ENCODE data around the gene HEY2. TPM values are rescaled to one million over a fixed set of nuclear protein-coding genes. Genes with fewer than 3 reads are reported as not detected.
A peak's percentile ranks its signal among the peaks of the same experiment; 100 is the strongest.

HEY2 gene
- total RNA-seq, 1 experiment from 2014 or later, result not detected

DNA sequence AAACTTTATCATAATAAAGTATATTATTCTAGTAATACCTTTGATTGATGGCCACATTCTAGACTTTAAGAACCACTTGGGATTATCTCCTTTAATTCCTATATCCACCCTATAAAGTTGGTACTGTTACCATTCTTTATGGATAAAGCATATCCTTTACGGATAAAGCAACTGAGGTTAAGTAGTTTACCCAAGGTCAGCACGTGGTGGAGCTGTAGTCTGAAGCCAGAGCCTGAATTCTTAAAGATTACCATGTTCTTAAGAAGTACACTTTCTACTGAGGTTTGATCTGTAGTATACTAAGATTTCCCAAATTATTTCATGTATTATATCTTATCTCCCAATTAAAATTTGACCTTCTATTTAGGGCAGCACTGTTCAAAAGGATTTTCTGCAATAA lies 38.4 kb downstream of the HEY2 start:
- peaks cover 9% of the 10 kb centered on the region; the same call in 1 of the 2 replicates for H3K79me2 ChIP-seq (ENCODE audit: low read length)

GRCh38 chr6:125789167-125789566 lies 39.7 kb downstream of the HEY2 start:
- Histone ChIP-seq H3K4me2 (ENCODE audit: low read length) (no peak overlapping the region), H4K20me1 (ENCODE audit: low read length) (no peaks in the 10 kb centered on the region), H3K27ac (ENCODE audit: low read length) (no peak overlapping the region), H3K9me2 (replicated peaks; ENCODE audit: low read length) (no peaks in the 10 kb centered on the region), H3K27me3 (ENCODE audit: low read length) (no peaks in the 10 kb centered on the region), H3K36me3 (ENCODE audit: low read depth, low read length) (no peaks in the 10 kb centered on the region), H3K9ac (ENCODE audit: low read length) (no peak overlapping the region), H2AFZ (ENCODE audit: low read length) (no peak overlapping the region), H3K4me1 (ENCODE audit: insufficient read depth, low read length) (peaks cover 37% of the 10 kb centered on the region), H3F3A (ENCODE audit: low read length, unreplicated experiment) (no peaks in the 10 kb centered on the region), H3K4me3 (ENCODE audit: low read length) (no peak overlapping the region), H3K9me3 (ENCODE audit: low read length) (no peaks in the 10 kb centered on the region), H3K79me2 (ENCODE audit: low read length) (peaks cover 11% of the 10 kb centered on the region; the same call in 1 of the 2 replicates)
- intact Hi-C loops (cut with micrococcal nuclease), result no loop called here
- ChIA-PET POLR2A (ENCODE audit: unreplicated experiment) (interaction anchor here (0.7 kb wide), 1 partner anchor 1975 kb away, joined by 4 read pairs; no protein-coding TSS in a partner anchor), CTCF (interaction anchor here (0.8 kb wide), 1 partner anchor 167 kb away, joined by 4 read pairs; the partner anchor contains the start of gene HINT3)
- ATAC-seq (no peak), DNase-seq (no peak)
- TF ChIP-seq EZH2 (IDR thresholded peaks at IDR 0.05; ENCODE audit: low read length, unreplicated experiment) (no peak), EZH2phosphoT487 (IDR thresholded peaks at IDR 0.05; ENCODE audit: borderline replicate concordance, low read length) (no peak)
- TF ChIP-seq, protein P1, sequence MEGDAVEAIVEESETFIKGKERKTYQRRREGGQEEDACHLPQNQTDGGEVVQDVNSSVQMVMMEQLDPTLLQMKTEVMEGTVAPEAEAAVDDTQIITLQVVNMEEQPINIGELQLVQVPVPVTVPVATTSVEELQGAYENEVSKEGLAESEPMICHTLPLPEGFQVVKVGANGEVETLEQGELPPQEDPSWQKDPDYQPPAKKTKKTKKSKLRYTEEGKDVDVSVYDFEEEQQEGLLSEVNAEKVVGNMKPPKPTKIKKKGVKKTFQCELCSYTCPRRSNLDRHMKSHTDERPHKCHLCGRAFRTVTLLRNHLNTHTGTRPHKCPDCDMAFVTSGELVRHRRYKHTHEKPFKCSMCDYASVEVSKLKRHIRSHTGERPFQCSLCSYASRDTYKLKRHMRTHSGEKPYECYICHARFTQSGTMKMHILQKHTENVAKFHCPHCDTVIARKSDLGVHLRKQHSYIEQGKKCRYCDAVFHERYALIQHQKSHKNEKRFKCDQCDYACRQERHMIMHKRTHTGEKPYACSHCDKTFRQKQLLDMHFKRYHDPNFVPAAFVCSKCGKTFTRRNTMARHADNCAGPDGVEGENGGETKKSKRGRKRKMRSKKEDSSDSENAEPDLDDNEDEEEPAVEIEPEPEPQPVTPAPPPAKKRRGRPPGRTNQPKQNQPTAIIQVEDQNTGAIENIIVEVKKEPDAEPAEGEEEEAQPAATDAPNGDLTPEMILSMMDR (conservative IDR thresholded peaks at IDR 0.05; ENCODE audit: low read depth, low read length), result no peak
- no TSS peak for BruUV-seq (replicated peaks)

More for the DNA sequence above, 38.4 kb downstream of the HEY2 start:
- Histone ChIP-seq H3K27me3 (ENCODE audit: low read length) (no peaks in the 10 kb centered on the region), H2AFZ (ENCODE audit: low read length) (no peak overlapping the region), H3K9ac (ENCODE audit: low read length) (no peak overlapping the region), H3K4me3 (ENCODE audit: low read length) (no peak overlapping the region), H3K9me2 (replicated peaks; ENCODE audit: low read length) (no peaks in the 10 kb centered on the region), H4K20me1 (ENCODE audit: low read length) (no peaks in the 10 kb centered on the region), H3K4me1 (ENCODE audit: insufficient read depth, low read length) (peaks cover 28% of the 10 kb centered on the region), H3F3A (ENCODE audit: low read length, unreplicated experiment) (no peaks in the 10 kb centered on the region), H3K27ac (ENCODE audit: low read length) (no peak overlapping the region), H3K9me3 (ENCODE audit: low read length) (no peaks in the 10 kb centered on the region), H3K4me2 (ENCODE audit: low read length) (no peak overlapping the region), H3K36me3 (ENCODE audit: low read depth, low read length) (no peaks in the 10 kb centered on the region)
- ATAC-seq (no peak), DNase-seq (peak; percentile 11)
- POLR2A ChIA-PET (ENCODE audit: unreplicated experiment), result no interaction called here
- CTCF ChIA-PET, result no interaction called here
- TF ChIP-seq EZH2 (IDR thresholded peaks at IDR 0.05; ENCODE audit: low read length, unreplicated experiment) (no peak), EZH2phosphoT487 (IDR thresholded peaks at IDR 0.05; ENCODE audit: borderline replicate concordance, low read length) (no peak)
- TF ChIP-seq, protein P1 (conservative IDR thresholded peaks at IDR 0.05; ENCODE audit: low read depth, low read length), result 0 out of 2 replicates have a peak, but pooled peaks have one; percentile 31
- intact Hi-C loops (cut with micrococcal nuclease), result no loop called here
- no TSS peak for BruUV-seq (replicated peaks)

All from PC-3 (cell line).